Fibroblast of pulmonary artery (primary cell): ENCODE measurements around the gene B3GNT2.

ENCODE experiments used
- DNase-seq: peaks from one replicate; pipeline ENCODE4 v3.0.0-alpha.2; 2010; ENCODE audit warnings: low read depth
- H3K4me3 ChIP-seq: replicated peaks from 2 replicates; pipeline ENCODE4 v1.5.1; 2011; ENCODE audit warnings: low read depth, mild to moderate bottlenecking, control low read depth, low read length, moderate library complexity
- CTCF ChIP-seq: IDR thresholded peaks from 2 replicates; pipeline ENCODE4 v1.5.1; 2011; ENCODE audit warnings: mild to moderate bottlenecking, control low read depth, low read length, inconsistent platforms; ENCODE audit errors: missing control alignments

Gene B3GNT2

GRCh38 chr2:62176801-62177200 is 19.1 kb upstream of the B3GNT2 start:
- DNase-seq = no peak
- TF ChIP-seq CTCF = no peak
- no peak overlapping the region for H3K4me3 ChIP-seq

DNA sequence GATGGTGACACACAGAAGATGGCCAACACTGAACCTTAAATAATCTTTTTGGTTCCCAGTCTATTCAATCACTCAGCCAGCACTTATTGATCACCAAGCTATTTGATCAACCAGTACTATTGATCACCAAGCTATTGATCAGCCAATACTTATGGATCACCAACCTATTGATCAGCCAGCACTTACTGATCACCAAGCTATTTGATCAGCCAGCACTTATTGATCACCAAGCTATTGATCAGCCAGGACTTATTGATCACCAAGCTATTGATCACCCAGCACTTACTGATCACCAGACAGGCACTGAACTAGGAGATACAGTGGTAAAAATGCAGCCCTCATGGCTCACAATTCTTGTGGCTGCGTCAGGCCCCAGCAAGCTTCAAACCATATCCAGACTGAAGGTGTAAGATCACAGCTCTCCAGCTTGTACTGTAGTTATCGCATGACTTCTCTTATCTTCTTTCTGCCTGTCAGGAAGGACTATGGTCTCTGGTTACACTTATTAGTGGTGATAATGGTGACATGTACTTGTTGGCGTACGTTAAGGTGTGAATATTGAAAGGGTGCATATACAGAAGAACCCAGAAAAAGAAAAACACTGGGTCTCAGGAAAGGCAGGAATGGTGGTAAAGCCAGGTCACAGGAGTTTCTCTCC is 18.4 kb upstream of the B3GNT2 start:
- DNase-seq = no peak
- H3K4me3 ChIP-seq = no peak overlapping the region
- no peak for TF ChIP-seq CTCF

- no peak for DNase-seq
- no peak overlapping the region for H3K4me3 ChIP-seq
- no peak for TF ChIP-seq CTCF
Observed at GRCh38 chr2:62178741-62179271, 17.1 kb upstream of the B3GNT2 start.

DNA sequence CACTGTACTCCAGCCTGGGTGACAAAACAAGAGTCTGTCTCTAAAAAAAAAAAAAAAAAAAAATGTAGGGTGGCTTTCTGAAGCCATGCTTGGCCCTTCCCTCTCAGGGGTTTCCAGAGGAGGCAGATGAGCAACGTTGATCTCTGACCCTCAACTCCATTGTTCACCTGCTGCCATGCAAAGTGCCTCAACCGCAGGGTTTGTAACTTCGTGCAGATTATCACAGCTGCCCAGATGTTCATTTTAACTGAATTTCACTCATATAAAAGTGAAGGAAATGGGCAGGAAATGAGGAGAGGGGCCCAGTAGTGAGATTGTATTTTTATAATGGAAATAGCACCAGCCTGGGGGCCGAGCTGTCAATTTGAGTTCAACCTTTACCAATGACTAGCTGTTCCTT is 14.9 kb upstream of the B3GNT2 start:
- H3K4me3 ChIP-seq = no peak overlapping the region
- DNase-seq = no peak
- no peak for TF ChIP-seq CTCF

GRCh38 chr2:62181843-62182242 is 14.1 kb upstream of the B3GNT2 start:
- TF ChIP-seq CTCF = no peak
- H3K4me3 ChIP-seq = no peak overlapping the region
- no peak for DNase-seq

DNA sequence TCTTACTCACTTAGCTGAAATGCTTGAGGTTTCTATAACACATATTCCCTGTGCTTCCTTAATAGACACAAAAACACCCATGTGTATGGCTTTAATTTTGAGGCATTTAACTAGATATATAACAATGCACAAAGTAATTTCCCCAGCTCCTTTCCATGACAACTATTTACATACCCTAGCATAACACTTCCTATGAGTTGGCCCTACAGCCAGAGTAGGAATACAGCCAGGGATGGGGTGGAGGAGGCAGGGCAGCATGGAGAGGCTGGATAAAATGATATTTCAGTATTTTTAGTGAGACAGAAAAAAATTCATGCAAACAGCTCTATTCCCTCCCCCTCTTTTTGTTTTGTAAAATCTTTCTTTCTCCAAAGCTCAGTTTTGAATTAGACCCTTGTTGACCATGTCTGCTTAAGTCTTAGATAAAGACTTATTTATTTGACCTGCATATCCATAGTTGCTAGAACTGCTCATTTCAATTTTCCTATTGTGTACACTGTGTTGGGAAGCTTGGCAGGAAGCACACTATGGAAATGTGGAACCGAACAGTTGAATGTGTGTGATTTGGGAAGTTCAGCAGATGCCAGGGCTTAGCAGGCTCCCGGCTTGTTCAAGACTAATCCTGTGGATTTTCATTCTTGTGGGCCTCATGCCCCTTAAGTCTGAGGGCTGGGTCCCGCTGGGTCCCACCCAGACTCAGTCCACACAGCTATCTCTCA is 11.2 kb upstream of the B3GNT2 start:
- H3K4me3 ChIP-seq = no peak overlapping the region
- no peak for TF ChIP-seq CTCF
- no peak for DNase-seq
